ENCODE data around the gene TPPP2. TPM values are rescaled to one million over a fixed set of nuclear protein-coding genes. Genes with fewer than 3 reads are reported as not detected.

TPPP2 gene
- total RNA-seq, 1 donor from 2014 or later: not detected

GRCh38 chr14:20988717-20989470, 41.1 kb upstream of the TPPP2 start:
- TF ChIP-seq CTCF (IDR thresholded peaks at IDR 0.05; ENCODE audit: partially characterized antibody, unreplicated experiment): no peak
- no peak for DNase-seq
- Mint-ChIP-seq H3K9me3 (ENCODE audit: unreplicated experiment) (peaks cover 2% of the 10 kb centered on the region), H3K27ac (ENCODE audit: unreplicated experiment) (no peak overlapping the region), H3K4me3 (ENCODE audit: unreplicated experiment) (no peak overlapping the region), H3K36me3 (ENCODE audit: unreplicated experiment) (no peaks in the 10 kb centered on the region), H3K4me1 (ENCODE audit: low read depth, unreplicated experiment) (peaks cover 1% of the 10 kb centered on the region), H3K27me3 (ENCODE audit: unreplicated experiment) (peaks cover 2% of the 10 kb centered on the region)

- peaks cover 1% of the 10 kb centered on the region for H3K4me1 Mint-ChIP-seq (ENCODE audit: low read depth, unreplicated experiment)
- H3K36me3 Mint-ChIP-seq (ENCODE audit: unreplicated experiment): no peaks in the 10 kb centered on the region
- TF ChIP-seq CTCF (IDR thresholded peaks at IDR 0.05; ENCODE audit: partially characterized antibody, unreplicated experiment): no peak
- peak overlapping the region; percentile 83 for H3K4me3 Mint-ChIP-seq (ENCODE audit: unreplicated experiment)
- DNase-seq: no peak
- H3K9me3 Mint-ChIP-seq (ENCODE audit: unreplicated experiment): peaks cover 2% of the 10 kb centered on the region
- peaks cover 2% of the 10 kb centered on the region for H3K27me3 Mint-ChIP-seq (ENCODE audit: unreplicated experiment)
- no peak overlapping the region for H3K27ac Mint-ChIP-seq (ENCODE audit: unreplicated experiment)
Observed at GRCh38 chr14:20989471-20989786, 40.6 kb upstream of the TPPP2 start.

- peak; percentile 32 for TF ChIP-seq CTCF (IDR thresholded peaks at IDR 0.05; ENCODE audit: partially characterized antibody, unreplicated experiment)
- Mint-ChIP-seq H3K9me3 (ENCODE audit: unreplicated experiment) (peaks cover 2% of the 10 kb centered on the region), H3K4me1 (ENCODE audit: low read depth, unreplicated experiment) (peaks cover 1% of the 10 kb centered on the region), H3K27ac (ENCODE audit: unreplicated experiment) (peak within 1 kb of the TSS; percentile 34), H3K4me3 (ENCODE audit: unreplicated experiment) (peak within 1 kb of the TSS; percentile 93), H3K36me3 (ENCODE audit: unreplicated experiment) (no peaks in the 10 kb centered on the region), H3K27me3 (ENCODE audit: unreplicated experiment) (peaks cover 2% of the 10 kb centered on the region)
- peak; percentile 84 for DNase-seq
Observed at GRCh38 chr14:20989787-20990600, 40.0 kb upstream of the TPPP2 start, which contains the start of gene METTL17. Gene METTL17, plus strand, starts transcription at chr14:20989980. Its CDS starts 23 bp downstream, at chr14:20990003.

GRCh38 chr14:20996521-20996920, 33.5 kb upstream of the TPPP2 start:
- DNase-seq: no peak
- H3K4me1 Mint-ChIP-seq (ENCODE audit: low read depth, unreplicated experiment): no peaks in the 10 kb centered on the region
- H3K36me3 Mint-ChIP-seq (ENCODE audit: unreplicated experiment): no peaks in the 10 kb centered on the region
- H3K27ac Mint-ChIP-seq (ENCODE audit: unreplicated experiment): no peak overlapping the region
- peaks cover 1% of the 10 kb centered on the region for H3K9me3 Mint-ChIP-seq (ENCODE audit: unreplicated experiment)
- no peak for TF ChIP-seq CTCF (IDR thresholded peaks at IDR 0.05; ENCODE audit: partially characterized antibody, unreplicated experiment)
- no peaks in the 10 kb centered on the region for H3K27me3 Mint-ChIP-seq (ENCODE audit: unreplicated experiment)
- H3K4me3 Mint-ChIP-seq (ENCODE audit: unreplicated experiment): no peak overlapping the region

GRCh38 chr14:20997115-20997514, 32.9 kb upstream of the TPPP2 start:
- H3K9me3 Mint-ChIP-seq (ENCODE audit: unreplicated experiment): peaks cover 3% of the 10 kb centered on the region
- H3K27ac Mint-ChIP-seq (ENCODE audit: unreplicated experiment): no peak overlapping the region
- no peaks in the 10 kb centered on the region for H3K4me1 Mint-ChIP-seq (ENCODE audit: low read depth, unreplicated experiment)
- DNase-seq: no peak
- no peaks in the 10 kb centered on the region for H3K27me3 Mint-ChIP-seq (ENCODE audit: unreplicated experiment)
- no peaks in the 10 kb centered on the region for H3K36me3 Mint-ChIP-seq (ENCODE audit: unreplicated experiment)
- H3K4me3 Mint-ChIP-seq (ENCODE audit: unreplicated experiment): no peak overlapping the region
- no peak for TF ChIP-seq CTCF (IDR thresholded peaks at IDR 0.05; ENCODE audit: partially characterized antibody, unreplicated experiment)
